Common myeloid progenitor, CD34-positive (primary cell): ENCODE data around the gene CFAP57.

ENCODE experiments used
- CTCF ChIA-PET: fragments of 350-600 bp; sonication (Branson Sonifier 250); formaldehyde crosslinking; loops from one replicate; lab custom pipeline; 2021; ENCODE audit warnings: antibody characterized with exemption; lab: Charles Lee
- POLR2A ChIA-PET: fragments of 350-600 bp; sonication (Branson Sonifier 250); formaldehyde crosslinking; loops from one replicate; lab custom pipeline; 2021; ENCODE audit warnings: antibody characterized with exemption; lab: Charles Lee
- DNase-seq, 3 donors: peaks; one replicate each; pipeline versions ENCODE4 v3.0.0 to v3.0.0-alpha.2; 2013
- H3K27ac ChIP-seq, 2 experiments: 1 replicate in 1 of 2; 2 replicates in 1 of 2; pipeline ENCODE4 v1.7.0; 2013; ENCODE audit warnings: inconsistent platforms in 2 of 2, low read length in 2 of 2, mild to moderate bottlenecking in 2 of 2, low read depth in 1 of 2, moderate library complexity in 1 of 2; ENCODE audit not compliant: severe bottlenecking in 2 of 2, insufficient read depth in 1 of 2, poor library complexity in 1 of 2
- H3K27me3 ChIP-seq, 5 experiments: replicated peaks in 2 of 5; 1 replicate in 3 of 5; 2 replicates in 2 of 5; pipeline versions ENCODE4 v1.6.1 to v1.7.0; 2013; ENCODE audit warnings: low read length in 4 of 5, mild to moderate bottlenecking in 2 of 5, moderate library complexity in 2 of 5, inconsistent platforms in 1 of 5; ENCODE audit not compliant: insufficient read depth in 5 of 5, control insufficient read depth in 4 of 5
- H3K36me3 ChIP-seq, 4 experiments: 1 replicate in 2 of 4; 2 replicates in 2 of 4; pipeline versions ENCODE4 v1.6.1 to v1.7.0; 2013; ENCODE audit warnings: low read length in 3 of 4, control low read depth in 1 of 4, mild to moderate bottlenecking in 1 of 4; ENCODE audit not compliant: control insufficient read depth in 4 of 4, insufficient read depth in 4 of 4
- H3K4me1 ChIP-seq, 4 experiments: 1 replicate in 3 of 4; 2 replicates in 1 of 4; pipeline versions ENCODE4 v1.6.1 to v1.7.1; 2013; ENCODE audit warnings: low read length in 3 of 4, mild to moderate bottlenecking in 3 of 4, control low read depth in 1 of 4, inconsistent platforms in 1 of 4, moderate library complexity in 1 of 4; ENCODE audit not compliant: control insufficient read depth in 4 of 4, insufficient read depth in 4 of 4; ENCODE audit errors: control extremely low read depth in 1 of 4
- H3K4me3 ChIP-seq, 7 experiments: 1 replicate in 4 of 7; 2 replicates in 3 of 7; pipeline versions ENCODE4 v1.5.1 to v1.7.0; 2013; ENCODE audit warnings: mild to moderate bottlenecking in 7 of 7, low read length in 6 of 7, moderate library complexity in 6 of 7, inconsistent platforms in 2 of 7, low read depth in 2 of 7, control low read depth in 1 of 7; ENCODE audit not compliant: insufficient read depth in 4 of 7, control insufficient read depth in 1 of 7; ENCODE audit errors: extremely low read depth in 1 of 7
- H3K9me3 ChIP-seq, 5 experiments: 1 replicate in 4 of 5; 2 replicates in 1 of 5; pipeline versions ENCODE4 v1.6.1 to v1.7.1; 2013; ENCODE audit warnings: low read length in 4 of 5, mild to moderate bottlenecking in 2 of 5, inconsistent platforms in 1 of 5, low read depth in 1 of 5, moderate library complexity in 1 of 5; ENCODE audit not compliant: control insufficient read depth in 4 of 5, insufficient read depth in 2 of 5; ENCODE audit errors: control extremely low read depth in 1 of 5
- WGBS: methylation state at CpG from one replicate; pipeline ENCODE4 v1.1.5; 2013; ENCODE audit not compliant: insufficient coverage; 5-methylcytosine and 5-hydroxymethylcytosine counted together

Gene CFAP57

DNA sequence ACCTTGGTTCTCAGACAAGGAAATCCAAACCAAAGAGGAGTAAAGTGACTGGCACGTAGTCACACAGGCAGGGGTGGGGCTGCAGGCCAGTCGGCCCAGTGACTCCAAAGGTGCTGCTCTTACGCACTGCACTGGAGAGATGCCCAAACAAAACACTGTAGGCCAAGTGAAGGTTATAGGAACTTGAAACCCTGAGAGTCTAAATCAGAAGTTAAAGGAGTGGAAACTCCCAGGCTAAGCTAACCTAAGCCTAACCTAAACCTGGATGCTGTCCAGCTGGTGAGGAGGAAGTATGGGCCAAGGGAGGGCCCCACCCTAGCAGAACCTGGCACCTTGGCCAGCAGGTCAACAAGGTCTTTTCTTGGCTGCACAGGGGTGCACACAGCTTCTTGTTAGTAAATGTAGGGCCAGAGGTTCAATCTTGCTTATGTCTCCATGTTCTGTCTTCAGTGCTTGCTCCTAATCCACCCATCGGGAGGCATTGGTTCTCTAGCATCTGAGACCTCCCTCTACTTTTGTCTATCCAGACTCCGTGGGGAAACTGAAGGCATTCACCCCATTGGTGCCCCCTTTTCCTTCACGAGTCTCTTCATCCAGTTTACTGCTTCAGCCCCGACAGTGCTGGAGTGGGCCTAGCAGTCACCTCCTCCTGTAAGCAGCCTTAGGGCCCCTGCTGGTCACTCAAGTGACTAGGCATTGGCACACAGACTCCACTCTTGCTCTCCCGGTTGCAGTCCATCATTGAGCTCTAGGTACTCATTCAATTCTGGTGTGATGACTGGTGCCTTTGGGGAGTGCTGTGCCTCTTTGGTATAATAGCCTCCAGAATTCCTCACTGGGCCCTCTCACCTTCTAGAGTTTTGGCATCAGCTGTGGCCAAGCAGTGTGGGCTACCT is 84.8 kb downstream of the CFAP57 start:
- Histone ChIP-seq H3K4me1 (no peaks in the 10 kb centered on the region), H3K27ac (no peak overlapping the region), H3K36me3 (peaks cover 0 to 3% (median 0%) of the 10 kb centered on the region in 4 experiments), H3K27me3 (no peaks in the 10 kb centered on the region), H3K4me3 (no peak overlapping the region), H3K9me3 (peaks cover 0 to 10% (median 2%) of the 10 kb centered on the region in 5 experiments)
- POLR2A ChIA-PET = interaction anchor here (1.0 kb wide), 1 partner anchor 10 kb away, joined by 3 read pairs; no protein-coding TSS in a partner anchor
- 96% methylated on average over 8 of the region's 8 CpGs for WGBS
- CTCF ChIA-PET = interaction anchor here (0.6 kb wide), 1 partner anchor 134 kb away, joined by 3 read pairs; no protein-coding TSS in a partner anchor
- DNase-seq = no peak

DNA sequence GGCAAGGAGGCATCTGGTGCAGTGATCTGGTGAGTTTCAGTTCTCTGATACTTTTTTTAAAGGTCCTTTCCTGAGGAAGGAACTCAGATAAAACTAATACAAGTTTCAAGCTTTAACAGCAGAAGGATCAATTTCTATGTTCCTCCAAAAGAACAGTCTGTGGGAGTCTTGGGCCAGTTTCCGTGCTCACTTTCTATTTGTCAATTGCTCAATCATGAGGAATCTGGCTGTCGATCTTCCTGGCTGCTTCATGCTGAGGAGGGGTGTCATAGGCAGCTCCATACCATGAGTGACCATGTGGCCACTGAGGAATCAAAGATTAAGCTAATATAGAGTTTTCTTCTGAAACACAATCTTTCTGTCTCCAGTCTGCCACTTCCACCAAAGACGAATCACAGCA is 86.2 kb downstream of the CFAP57 start:
- POLR2A ChIA-PET = no interaction called here
- Histone ChIP-seq H3K27ac (no peak overlapping the region), H3K36me3 (peaks cover 0 to 3% (median 0%) of the 10 kb centered on the region in 4 experiments), H3K4me1 (no peaks in the 10 kb centered on the region), H3K4me3 (no peak overlapping the region), H3K27me3 (no peaks in the 10 kb centered on the region), H3K9me3 (peaks cover 0 to 10% (median 2%) of the 10 kb centered on the region in 5 experiments)
- 93% methylated on average over 3 of the region's 3 CpGs for WGBS
- CTCF ChIA-PET = no interaction called here
- no peak for DNase-seq

DNA sequence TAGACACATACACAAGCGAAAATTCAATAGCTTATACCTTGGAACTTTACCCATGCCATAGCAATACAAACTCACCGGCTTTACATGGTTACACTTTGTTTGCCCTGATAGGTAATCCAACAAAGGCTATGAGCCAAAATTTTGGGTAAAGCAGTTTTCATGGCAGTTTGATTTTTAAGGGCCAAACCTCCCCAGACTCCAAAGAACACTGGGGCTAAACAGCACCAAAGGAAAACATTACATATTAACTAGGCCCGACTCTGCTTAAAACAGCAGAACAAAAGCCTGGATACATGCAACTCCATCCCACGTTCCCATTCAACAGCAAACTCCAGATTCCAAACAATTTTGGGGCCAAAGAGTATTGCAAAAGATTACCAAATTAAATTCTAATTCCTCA is 93.3 kb downstream of the CFAP57 start:
- no peak overlapping the region for H3K27ac ChIP-seq
- no peak overlapping the region for H3K4me3 ChIP-seq
- peaks cover 0 to 4% (median 0%) of the 10 kb centered on the region in 5 experiments for H3K9me3 ChIP-seq
- DNase-seq = no peak
- peaks cover 0 to 12% (median 2%) of the 10 kb centered on the region in 4 experiments for H3K4me1 ChIP-seq
- WGBS = 100% methylated on average over 4 of the region's 4 CpGs
- POLR2A ChIA-PET = no interaction called here
- no peaks in the 10 kb centered on the region for H3K36me3 ChIP-seq
- CTCF ChIA-PET = no interaction called here
- H3K27me3 ChIP-seq = no peaks in the 10 kb centered on the region

DNA sequence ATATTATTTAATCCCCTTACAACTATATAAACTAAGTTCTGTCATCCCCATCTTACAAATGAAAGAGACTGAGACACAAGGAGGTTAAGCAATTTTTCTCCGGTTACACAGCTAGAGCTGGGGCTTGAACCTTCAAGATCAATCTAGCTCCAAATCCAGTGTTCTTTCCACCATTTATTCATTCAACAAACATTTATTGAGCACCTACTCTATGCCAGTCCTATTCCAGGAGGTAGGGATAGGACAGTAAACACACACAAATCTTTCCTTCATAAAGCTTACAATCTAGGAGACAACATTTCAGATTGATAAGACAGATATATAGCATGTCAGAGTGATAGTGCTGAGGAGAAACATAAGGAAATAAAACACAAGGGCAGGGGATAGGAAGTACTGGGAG is 94.8 kb downstream of the CFAP57 start:
- no peak for DNase-seq
- no CpG with 5 or more reads among the region's 1 CpG for WGBS
- POLR2A ChIA-PET = interaction anchor here (0.9 kb wide), 1 partner anchor 9 kb away, joined by 3 read pairs; no protein-coding TSS in a partner anchor

DNA sequence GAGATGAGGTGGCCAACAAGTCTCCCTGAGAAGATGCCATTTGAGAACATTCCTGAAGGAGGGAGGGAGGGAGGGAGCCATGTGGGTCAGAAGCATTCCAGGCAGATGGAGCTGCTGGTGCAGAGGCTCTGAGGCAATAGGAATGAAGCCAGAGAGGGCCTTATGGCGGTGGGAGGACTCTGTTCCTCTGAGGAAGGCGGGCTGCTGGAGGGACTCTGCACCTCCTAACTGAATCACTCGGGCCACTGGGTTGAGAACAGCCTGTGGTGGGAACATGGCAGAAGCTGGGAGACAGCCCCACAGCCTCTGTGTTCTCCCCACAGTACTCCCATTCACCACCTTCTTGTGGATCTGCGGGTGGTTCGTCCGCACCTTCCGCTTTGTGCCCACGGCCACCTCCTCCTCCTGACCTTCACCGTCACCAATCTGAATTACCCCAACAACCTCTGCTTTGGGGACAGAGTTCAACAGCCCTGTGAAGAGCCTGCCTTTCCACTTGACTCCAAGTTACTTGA is 95.2 kb downstream of the CFAP57 start:
- H3K27ac ChIP-seq = no peak overlapping the region
- peaks cover 0 to 4% (median 0%) of the 10 kb centered on the region in 5 experiments for H3K9me3 ChIP-seq
- POLR2A ChIA-PET = interaction anchor here (0.9 kb wide), 1 partner anchor 10 kb away, joined by 3 read pairs; no protein-coding TSS in a partner anchor
- CTCF ChIA-PET = interaction anchor here (1.1 to 1.5 kb wide), 3 partner anchors 12 to 27 kb away, joined by 3 to 5 read pairs (median 3); no protein-coding TSS in a partner anchor
- H3K36me3 ChIP-seq = no peaks in the 10 kb centered on the region
- DNase-seq = no peak
- no peaks in the 10 kb centered on the region for H3K27me3 ChIP-seq
- H3K4me3 ChIP-seq = no peak overlapping the region
- WGBS = 93% methylated on average over 7 of the region's 9 CpGs
- H3K4me1 ChIP-seq = peaks cover 0 to 21% (median 6%) of the 10 kb centered on the region in 4 experiments

More for the DNA sequence above, 94.8 kb downstream of the CFAP57 start:
- H3K9me3 ChIP-seq = peaks cover 0 to 4% (median 0%) of the 10 kb centered on the region in 5 experiments
- peaks cover 0 to 21% (median 6%) of the 10 kb centered on the region in 4 experiments for H3K4me1 ChIP-seq
- no peaks in the 10 kb centered on the region for H3K36me3 ChIP-seq
- H3K27me3 ChIP-seq = no peaks in the 10 kb centered on the region
- no peak overlapping the region for H3K27ac ChIP-seq
- CTCF ChIA-PET = interaction anchor here (1.1 to 1.2 kb wide), 2 partner anchors 13 to 28 kb away, joined by 3 read pairs; no protein-coding TSS in a partner anchor
- no peak overlapping the region for H3K4me3 ChIP-seq

DNA sequence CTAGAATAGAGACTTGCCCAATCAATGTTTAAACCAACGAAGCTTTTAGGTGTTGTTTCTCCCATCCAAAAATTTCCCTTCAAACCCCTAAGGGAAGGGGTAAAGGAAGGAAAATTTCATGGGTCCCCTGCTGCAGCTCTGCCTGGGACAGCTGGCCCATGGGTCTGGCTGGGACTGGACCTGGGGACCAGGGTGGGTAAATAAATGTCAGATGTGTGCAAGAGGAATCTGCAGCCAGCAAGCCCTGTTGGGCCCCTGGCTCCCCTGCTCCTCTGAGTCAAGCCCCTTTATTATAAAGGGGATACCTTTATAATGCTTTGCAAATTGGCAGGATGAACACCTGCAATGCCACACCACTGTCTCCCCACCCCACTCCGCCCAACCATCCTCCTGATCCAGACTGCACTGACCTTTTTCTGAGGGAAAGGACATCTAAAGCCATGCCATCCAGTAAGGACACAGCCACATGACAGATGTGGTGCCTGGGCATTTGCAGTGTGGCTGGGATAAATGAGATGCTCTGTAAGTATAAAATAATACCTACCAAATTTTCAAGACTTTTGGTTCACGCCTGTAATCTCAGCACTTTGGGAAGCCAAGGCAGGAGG is 95.8 kb downstream of the CFAP57 start:
- peaks cover 0 to 21% (median 6%) of the 10 kb centered on the region in 4 experiments for H3K4me1 ChIP-seq
- H3K9me3 ChIP-seq = peaks cover 0 to 4% (median 0%) of the 10 kb centered on the region in 5 experiments
- ChIA-PET CTCF (interaction anchor here (1.2 to 1.5 kb wide), 3 partner anchors 12 to 100 kb away, joined by 3 to 5 read pairs (median 3); partner anchors contain the start of gene ELOVL1), POLR2A (no interaction called here)
- no peaks in the 10 kb centered on the region for H3K36me3 ChIP-seq
- no peaks in the 10 kb centered on the region for H3K27me3 ChIP-seq
- no peak overlapping the region for H3K27ac ChIP-seq
- WGBS = 100% methylated on average over 1 of the region's 3 CpGs
- no peak overlapping the region for H3K4me3 ChIP-seq
- DNase-seq = no peak
